Measurements from ENCODE around the gene CYP1A1. TPM values are rescaled to one million over a fixed set of nuclear protein-coding genes. Genes with fewer than 3 reads are reported as not detected.
A peak's percentile ranks its signal among the peaks of the same experiment; 100 is the strongest.

Gene CYP1A1
- total RNA-seq, 4 donors from 2014 or later = 3.0 to 6.8 (median 3.6) TPM

DNA sequence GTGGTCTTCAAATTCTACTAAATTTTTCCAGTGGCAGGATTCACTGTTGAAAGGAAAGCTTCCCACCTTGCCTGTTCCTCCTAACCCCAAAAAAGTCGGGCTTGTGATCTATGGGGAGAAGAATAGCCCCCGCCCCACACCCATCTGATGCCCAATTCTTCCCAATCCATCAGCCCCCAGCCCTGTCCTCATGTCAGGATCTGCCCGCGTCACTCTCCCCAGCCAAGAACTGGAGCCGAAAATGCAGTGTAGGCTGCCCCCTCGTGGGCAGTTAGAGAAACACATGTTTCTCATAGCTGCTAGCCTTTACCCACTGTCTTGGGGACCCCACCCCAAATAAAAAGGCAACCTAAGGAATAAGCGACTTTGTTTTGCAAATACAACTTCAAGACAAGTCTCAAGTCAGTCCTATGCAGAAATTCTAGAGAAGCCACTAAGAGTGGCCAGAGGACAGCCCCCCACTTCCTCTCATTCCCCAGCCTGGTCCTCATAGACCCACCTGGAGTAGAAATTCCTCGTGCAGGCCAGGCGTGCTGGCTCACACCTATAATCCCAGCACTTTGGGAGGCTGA lies 43.5 kb upstream of the CYP1A1 start:
- DNase-seq (ENCODE audit: low spot score in 2 of 2) = peak; percentile 53 to 92
- intact Hi-C loops (cut with DNase I; ENCODE audit: low total_unique reads) = loop anchor here (5.0 to 10.0 kb wide), 2 partner anchors 132 to 224 kb away; partner anchors contain the start of gene ARID3B
- H3K4me3 ChIP-seq (ENCODE audit: low read depth, poor library complexity, severe bottlenecking) = no peak overlapping the region
- 2 to 4% methylated on average over 9 of the region's 9 CpGs for WGBS, 2 donors
- TF ChIP-seq, protein P1, sequence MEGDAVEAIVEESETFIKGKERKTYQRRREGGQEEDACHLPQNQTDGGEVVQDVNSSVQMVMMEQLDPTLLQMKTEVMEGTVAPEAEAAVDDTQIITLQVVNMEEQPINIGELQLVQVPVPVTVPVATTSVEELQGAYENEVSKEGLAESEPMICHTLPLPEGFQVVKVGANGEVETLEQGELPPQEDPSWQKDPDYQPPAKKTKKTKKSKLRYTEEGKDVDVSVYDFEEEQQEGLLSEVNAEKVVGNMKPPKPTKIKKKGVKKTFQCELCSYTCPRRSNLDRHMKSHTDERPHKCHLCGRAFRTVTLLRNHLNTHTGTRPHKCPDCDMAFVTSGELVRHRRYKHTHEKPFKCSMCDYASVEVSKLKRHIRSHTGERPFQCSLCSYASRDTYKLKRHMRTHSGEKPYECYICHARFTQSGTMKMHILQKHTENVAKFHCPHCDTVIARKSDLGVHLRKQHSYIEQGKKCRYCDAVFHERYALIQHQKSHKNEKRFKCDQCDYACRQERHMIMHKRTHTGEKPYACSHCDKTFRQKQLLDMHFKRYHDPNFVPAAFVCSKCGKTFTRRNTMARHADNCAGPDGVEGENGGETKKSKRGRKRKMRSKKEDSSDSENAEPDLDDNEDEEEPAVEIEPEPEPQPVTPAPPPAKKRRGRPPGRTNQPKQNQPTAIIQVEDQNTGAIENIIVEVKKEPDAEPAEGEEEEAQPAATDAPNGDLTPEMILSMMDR (IDR thresholded peaks at IDR 0.05) = peak in 1 of 3 donors; percentile 68
- TF ChIP-seq POLR2A (IDR thresholded peaks at IDR 0.05) = no peak

DNA sequence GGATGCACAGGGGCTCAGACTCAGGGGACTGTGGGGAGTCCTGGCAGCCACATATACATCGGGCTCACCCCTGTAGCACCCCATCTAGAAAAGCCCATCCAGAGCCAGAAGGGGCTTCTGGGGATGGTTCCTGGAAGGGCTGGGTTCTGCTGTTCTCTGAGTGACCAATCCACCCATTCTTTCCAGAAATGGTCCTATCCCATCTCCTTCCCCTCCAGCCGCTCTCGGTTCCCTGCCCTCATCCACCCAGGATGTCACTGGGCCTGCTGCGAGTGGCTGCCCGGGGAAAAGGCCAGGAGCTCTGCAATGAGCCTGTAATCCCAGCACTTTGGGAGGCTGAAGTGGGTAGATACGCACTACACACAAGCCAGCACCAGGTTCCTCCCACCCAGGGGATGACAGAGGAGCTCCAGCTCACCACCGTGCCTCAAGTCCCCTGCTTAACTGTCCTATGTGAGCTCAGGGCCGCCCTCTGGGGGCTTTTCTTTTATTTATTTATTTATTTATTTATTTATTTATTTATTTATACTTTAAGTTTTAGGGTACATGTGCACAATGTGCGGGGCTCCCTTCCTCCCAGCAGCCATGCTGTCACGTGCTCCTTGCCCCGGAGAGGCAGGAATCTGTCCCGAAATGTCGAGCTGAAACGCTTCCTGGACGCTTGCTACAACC lies 42.9 kb upstream of the CYP1A1 start:
- TF ChIP-seq, protein P1 (IDR thresholded peaks at IDR 0.05) = no peak
- no peak for TF ChIP-seq POLR2A (IDR thresholded peaks at IDR 0.05)
- WGBS, 2 donors = 31 to 35% methylated on average over 15 of the region's 15 CpGs
- no peak for DNase-seq (ENCODE audit: low spot score in 2 of 2)
- no peak overlapping the region for H3K4me3 ChIP-seq (ENCODE audit: low read depth, poor library complexity, severe bottlenecking)
- intact Hi-C loops (cut with DNase I; ENCODE audit: low total_unique reads) = loop anchor here (5.0 to 10.0 kb wide), 2 partner anchors 131 to 223 kb away; partner anchors contain the start of gene ARID3B

DNA sequence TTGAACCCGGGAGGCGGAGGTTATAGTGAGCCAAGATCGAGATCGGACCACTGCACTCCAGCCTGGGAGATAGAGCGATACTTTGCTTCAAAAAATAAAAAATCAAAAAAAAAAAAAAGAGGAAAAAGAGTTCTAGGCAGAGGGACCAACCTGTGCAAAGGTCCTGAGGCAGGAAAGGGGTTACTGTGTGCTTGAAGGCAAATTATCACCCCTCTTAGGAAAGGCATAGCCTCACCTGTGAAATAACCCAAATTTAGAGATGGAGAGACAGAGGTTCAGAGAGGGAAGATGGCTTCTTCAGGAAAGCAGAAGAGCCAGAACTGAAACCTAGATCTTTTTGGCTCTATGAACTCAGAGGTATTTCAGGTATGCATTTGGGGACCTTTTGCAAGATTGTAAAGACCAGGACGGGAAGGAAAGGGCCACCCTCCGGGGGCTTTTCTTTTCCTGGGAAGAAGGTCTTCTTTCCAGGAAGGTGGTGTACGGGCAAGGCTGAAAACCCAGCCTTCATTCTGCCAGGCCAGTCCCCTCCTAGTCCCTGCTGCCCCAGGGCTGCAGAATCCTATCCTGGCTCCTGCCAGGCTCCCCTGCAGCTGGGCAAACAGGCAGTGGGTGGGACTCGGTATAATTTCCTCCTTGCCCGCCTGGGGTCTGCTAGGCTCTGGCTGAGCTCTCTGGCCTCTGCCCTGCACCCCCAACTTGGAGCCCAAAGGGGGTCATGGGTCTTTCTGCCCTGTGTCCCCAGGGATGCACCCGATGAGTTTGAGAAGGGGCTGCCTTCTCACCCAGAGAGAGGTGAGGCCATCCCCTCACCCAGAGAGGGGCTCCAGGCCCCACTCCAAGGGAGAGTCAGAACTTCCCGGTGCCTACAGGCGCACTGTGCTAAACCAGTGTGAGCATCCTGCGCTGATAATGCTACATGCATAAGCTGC lies 42.1 kb upstream of the CYP1A1 start:
- no peak for DNase-seq (ENCODE audit: low spot score in 2 of 2)
- TF ChIP-seq POLR2A (IDR thresholded peaks at IDR 0.05) = no peak
- TF ChIP-seq, protein P1 (IDR thresholded peaks at IDR 0.05) = no peak
- 77 to 84% methylated on average over 10 to 14 of the region's 14 CpGs for WGBS, 2 donors
- intact Hi-C loops (cut with DNase I; ENCODE audit: low total_unique reads) = loop anchor here (5.0 to 10.0 kb wide), 2 partner anchors 130 to 223 kb away; partner anchors contain the start of gene ARID3B
- no peak overlapping the region for H3K4me3 ChIP-seq (ENCODE audit: low read depth, poor library complexity, severe bottlenecking)

DNA sequence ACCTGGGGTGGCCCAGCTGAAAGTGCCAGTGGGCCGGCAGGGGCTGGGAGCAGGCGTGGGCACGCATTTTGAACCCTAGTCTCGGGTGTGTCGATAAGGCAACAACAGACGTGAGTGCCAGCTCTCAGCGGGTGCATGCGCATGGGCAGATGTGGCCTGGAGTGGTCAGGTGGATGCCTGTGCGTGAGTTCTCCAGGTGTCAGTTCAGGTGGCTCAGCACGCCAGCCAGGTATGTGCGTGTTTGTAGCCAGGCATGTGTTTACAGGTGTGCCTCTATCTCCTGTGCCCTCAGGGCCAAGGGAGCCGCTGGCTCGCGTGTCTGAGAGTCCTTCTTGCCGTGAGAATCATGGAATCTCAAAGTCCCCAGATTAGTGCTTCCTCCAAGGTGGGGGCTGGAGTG lies 38.1 kb upstream of the CYP1A1 start:
- TF ChIP-seq, protein P1 (IDR thresholded peaks at IDR 0.05) = no peak
- TF ChIP-seq POLR2A (IDR thresholded peaks at IDR 0.05) = no peak
- 64 to 65% methylated on average over 13 to 14 of the region's 15 CpGs for WGBS, 2 donors
- intact Hi-C loops (cut with DNase I; ENCODE audit: low total_unique reads) = loop anchor here (10.0 kb wide), 1 partner anchor 219 kb away; the partner anchor contains the start of gene ARID3B
- no peak overlapping the region for H3K4me3 ChIP-seq (ENCODE audit: low read depth, poor library complexity, severe bottlenecking)
- DNase-seq (ENCODE audit: low spot score in 2 of 2) = no peak

DNA sequence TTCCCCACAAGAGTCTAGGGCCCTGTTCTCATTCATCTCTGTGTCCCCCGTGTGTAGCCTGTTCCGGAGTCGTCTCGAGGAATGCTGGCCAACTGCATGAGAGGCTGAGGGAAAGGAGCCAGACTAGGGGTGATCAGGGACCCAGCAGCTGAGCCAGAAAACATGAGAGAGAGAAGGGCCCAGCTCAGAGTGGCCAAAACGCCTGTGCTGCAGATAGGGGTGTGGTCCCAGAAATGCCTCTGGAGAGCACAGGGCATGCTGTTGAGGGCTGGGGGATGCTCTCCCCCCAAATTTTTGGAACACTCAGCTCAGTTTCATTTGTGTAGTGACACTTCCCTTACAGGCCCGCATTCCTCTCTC lies 37.4 kb upstream of the CYP1A1 start:
- TF ChIP-seq, protein P1 (IDR thresholded peaks at IDR 0.05) = no peak
- TF ChIP-seq POLR2A (IDR thresholded peaks at IDR 0.05) = no peak
- intact Hi-C loops (cut with DNase I; ENCODE audit: low total_unique reads) = loop anchor here (10.0 kb wide), 1 partner anchor 218 kb away; the partner anchor contains the start of gene ARID3B
- H3K4me3 ChIP-seq (ENCODE audit: low read depth, poor library complexity, severe bottlenecking) = no peak overlapping the region
- no peak for DNase-seq (ENCODE audit: low spot score in 2 of 2)
- 26 to 53% methylated on average over 6 of the region's 6 CpGs for WGBS, 2 donors

Data from lower leg skin (tissue), 4 donors.